ENCODE results near the gene GLI1. TPM values are rescaled to one million over a fixed set of nuclear protein-coding genes. Genes with fewer than 3 reads are reported as not detected.

The GLI1 gene
- total RNA-seq, 2 experiments from 2014 or later = 0.31 to 0.85 TPM

DNA sequence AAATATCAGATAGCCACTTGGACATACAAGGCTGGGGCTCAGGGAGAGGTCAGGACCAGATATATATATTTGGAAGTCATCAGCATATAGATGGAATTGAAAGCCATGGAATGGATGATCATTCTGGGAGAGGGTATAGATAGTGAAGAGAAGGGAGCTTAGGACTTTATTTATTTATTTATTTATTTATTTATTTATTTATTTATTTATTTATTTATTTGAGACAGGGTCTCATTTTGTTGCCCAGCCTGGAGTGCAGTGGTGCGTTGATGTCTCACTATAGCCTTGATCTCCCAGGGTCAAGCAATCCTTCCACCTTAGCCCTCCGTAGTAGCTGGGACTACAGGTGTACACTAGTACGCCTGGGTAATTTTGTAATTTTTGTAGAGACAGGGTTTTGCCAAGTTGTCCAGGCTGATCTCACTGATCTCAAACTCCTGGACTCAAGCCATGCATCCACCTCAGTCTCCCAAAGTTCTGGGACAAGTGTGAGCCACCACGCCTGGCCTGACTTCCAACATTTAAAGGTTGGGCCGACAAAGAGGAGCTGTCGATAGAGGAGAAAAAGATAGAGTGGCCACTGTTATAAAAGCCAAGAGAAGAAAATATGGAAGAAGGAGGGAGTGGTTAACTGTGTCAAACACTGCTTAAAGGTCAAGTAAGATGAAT lies 13.2 kb upstream of the GLI1 start:
- Histone ChIP-seq H3K27me3 (ENCODE audit: control insufficient read depth in 1 of 2, insufficient read depth in 2 of 2, low read length in 2 of 2) (peaks cover 0 to 1% of the 10 kb centered on the region in 2 experiments), H3K9me3 (ENCODE audit: control insufficient read depth in 1 of 2, insufficient read depth in 1 of 2, low read length in 2 of 2) (peaks cover 0 to 5% of the 10 kb centered on the region in 2 experiments), H3K27ac (ENCODE audit: low read depth in 1 of 2, low read length in 2 of 2) (no peak overlapping the region), H3K4me3 (ENCODE audit: low read length) (no peak overlapping the region), H3K4me1 (ENCODE audit: insufficient read depth, low read length) (no peaks in the 10 kb centered on the region), H3K36me3 (ENCODE audit: insufficient read depth, low read length) (no peaks in the 10 kb centered on the region)
- ATAC-seq (ENCODE audit: poor library complexity) = no peak
- Mint-ChIP-seq H3K27ac (no peak overlapping the region), H3K27me3 (no peaks in the 10 kb centered on the region), H3K4me3 (no peak overlapping the region), H3K4me1 (ENCODE audit: low read depth) (no peaks in the 10 kb centered on the region), H3K36me3 (ENCODE audit: low read depth) (no peaks in the 10 kb centered on the region), H3K9me3 (no peaks in the 10 kb centered on the region)
- TF ChIP-seq, protein P1, sequence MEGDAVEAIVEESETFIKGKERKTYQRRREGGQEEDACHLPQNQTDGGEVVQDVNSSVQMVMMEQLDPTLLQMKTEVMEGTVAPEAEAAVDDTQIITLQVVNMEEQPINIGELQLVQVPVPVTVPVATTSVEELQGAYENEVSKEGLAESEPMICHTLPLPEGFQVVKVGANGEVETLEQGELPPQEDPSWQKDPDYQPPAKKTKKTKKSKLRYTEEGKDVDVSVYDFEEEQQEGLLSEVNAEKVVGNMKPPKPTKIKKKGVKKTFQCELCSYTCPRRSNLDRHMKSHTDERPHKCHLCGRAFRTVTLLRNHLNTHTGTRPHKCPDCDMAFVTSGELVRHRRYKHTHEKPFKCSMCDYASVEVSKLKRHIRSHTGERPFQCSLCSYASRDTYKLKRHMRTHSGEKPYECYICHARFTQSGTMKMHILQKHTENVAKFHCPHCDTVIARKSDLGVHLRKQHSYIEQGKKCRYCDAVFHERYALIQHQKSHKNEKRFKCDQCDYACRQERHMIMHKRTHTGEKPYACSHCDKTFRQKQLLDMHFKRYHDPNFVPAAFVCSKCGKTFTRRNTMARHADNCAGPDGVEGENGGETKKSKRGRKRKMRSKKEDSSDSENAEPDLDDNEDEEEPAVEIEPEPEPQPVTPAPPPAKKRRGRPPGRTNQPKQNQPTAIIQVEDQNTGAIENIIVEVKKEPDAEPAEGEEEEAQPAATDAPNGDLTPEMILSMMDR (IDR thresholded peaks at IDR 0.05) = no peak
- CTCF ChIA-PET = no interaction called here
- POLR2A ChIA-PET = no interaction called here
- no peak for DNase-seq
- intact Hi-C loops (cut with DNase I, micrococcal nuclease) = no loop called here

DNA sequence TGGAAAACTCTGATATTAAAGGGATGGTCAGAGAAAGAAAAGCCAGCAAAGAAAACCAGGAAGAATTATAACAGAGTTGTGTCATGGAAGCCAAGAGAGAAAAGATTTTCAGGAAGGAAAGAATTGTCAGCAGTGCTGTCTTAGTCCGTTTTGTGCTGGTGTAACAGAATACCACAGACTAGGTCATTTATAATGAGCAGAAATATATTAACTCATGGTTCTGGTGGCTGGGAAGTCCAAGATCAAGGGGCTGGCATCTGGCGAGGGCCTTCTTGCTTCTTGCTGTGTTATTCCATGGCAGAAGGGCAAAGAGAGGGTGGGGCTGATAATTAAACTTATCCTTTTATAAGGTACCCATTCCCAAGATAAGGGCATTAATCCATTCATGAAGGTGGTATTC lies 10.9 kb upstream of the GLI1 start:
- Mint-ChIP-seq H3K9me3 (no peaks in the 10 kb centered on the region), H3K4me1 (ENCODE audit: low read depth) (no peaks in the 10 kb centered on the region), H3K27me3 (no peaks in the 10 kb centered on the region), H3K27ac (no peak overlapping the region), H3K36me3 (ENCODE audit: low read depth) (no peaks in the 10 kb centered on the region), H3K4me3 (no peak overlapping the region)
- no peaks in the 10 kb centered on the region for H3K36me3 ChIP-seq (ENCODE audit: insufficient read depth, low read length)
- peaks cover 0 to 4% of the 10 kb centered on the region in 2 experiments for H3K27me3 ChIP-seq (ENCODE audit: control insufficient read depth in 1 of 2, insufficient read depth in 2 of 2, low read length in 2 of 2)
- ATAC-seq (ENCODE audit: poor library complexity) (no peak), DNase-seq (no peak)
- intact Hi-C loops (cut with DNase I, micrococcal nuclease) = no loop called here
- peaks cover 3% of the 10 kb centered on the region for H3K4me1 ChIP-seq (ENCODE audit: insufficient read depth, low read length)
- no peaks in the 10 kb centered on the region for H3K9me3 ChIP-seq (ENCODE audit: control insufficient read depth in 1 of 2, insufficient read depth in 1 of 2, low read length in 2 of 2)
- H3K4me3 ChIP-seq (ENCODE audit: low read length) = no peak overlapping the region
- TF ChIP-seq, protein P1 (IDR thresholded peaks at IDR 0.05) = no peak
- POLR2A ChIA-PET = no interaction called here
- no peak overlapping the region for H3K27ac ChIP-seq (ENCODE audit: low read depth in 1 of 2, low read length in 2 of 2)
- CTCF ChIA-PET = interaction anchor here (1.6 kb wide), 1 partner anchor 10 kb away, joined by 3 read pairs; the partner anchor contains the start of gene GLI1

DNA sequence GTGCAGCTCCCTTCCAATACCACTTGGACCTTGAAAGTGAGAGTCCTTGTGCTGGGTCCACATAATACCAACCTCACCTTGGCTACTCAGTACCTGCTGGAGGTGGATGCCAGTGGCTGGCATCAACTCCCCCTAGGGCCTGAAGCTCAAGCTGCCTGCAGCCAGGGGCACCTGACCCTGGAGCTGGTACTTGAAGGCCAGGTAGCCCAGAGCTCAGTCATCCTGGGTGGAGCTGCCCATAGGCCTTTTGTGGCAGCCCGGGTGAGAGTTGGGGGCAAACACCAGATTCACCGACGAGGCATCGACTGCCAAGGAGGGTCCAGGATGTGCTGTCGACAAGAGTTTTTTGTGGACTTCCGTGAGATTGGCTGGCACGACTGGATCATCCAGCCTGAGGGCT lies 10.2 kb upstream of the GLI1 start:
- Mint-ChIP-seq H3K9me3 (no peaks in the 10 kb centered on the region), H3K27me3 (no peaks in the 10 kb centered on the region), H3K27ac (no peak overlapping the region), H3K36me3 (ENCODE audit: low read depth) (no peaks in the 10 kb centered on the region), H3K4me3 (no peak overlapping the region), H3K4me1 (ENCODE audit: low read depth) (no peaks in the 10 kb centered on the region)
- Histone ChIP-seq H3K4me1 (ENCODE audit: insufficient read depth, low read length) (peaks cover 3% of the 10 kb centered on the region), H3K27me3 (ENCODE audit: control insufficient read depth in 1 of 2, insufficient read depth in 2 of 2, low read length in 2 of 2) (peaks cover 0 to 4% of the 10 kb centered on the region in 2 experiments), H3K36me3 (ENCODE audit: insufficient read depth, low read length) (no peaks in the 10 kb centered on the region), H3K27ac (ENCODE audit: low read depth in 1 of 2, low read length in 2 of 2) (no peak overlapping the region), H3K4me3 (ENCODE audit: low read length) (no peak overlapping the region), H3K9me3 (ENCODE audit: control insufficient read depth in 1 of 2, insufficient read depth in 1 of 2, low read length in 2 of 2) (no peaks in the 10 kb centered on the region)
- TF ChIP-seq, protein P1 (IDR thresholded peaks at IDR 0.05) = no peak
- intact Hi-C loops (cut with DNase I, micrococcal nuclease) = no loop called here
- DNase-seq (no peak), ATAC-seq (ENCODE audit: poor library complexity) (no peak)
- POLR2A ChIA-PET = no interaction called here
- CTCF ChIA-PET = interaction anchor here (1.6 kb wide), 1 partner anchor 10 kb away, joined by 3 read pairs; the partner anchor contains the start of gene GLI1

Measured in CD4-positive, alpha-beta T cell (primary cell).